HUES6 (cell line): ENCODE measurements around the gene MEAF6.

Source experiments
- H3K27ac ChIP-seq: 2 replicates; pipeline ENCODE4 v1.7.0; 2013; ENCODE audit warnings: low read depth, mild to moderate bottlenecking, low read length, inconsistent platforms
- H3K27me3 ChIP-seq: 2 replicates; pipeline ENCODE4 v1.6.1; 2013; ENCODE audit warnings: low read length; ENCODE audit not compliant: control insufficient read depth, insufficient read depth
- H3K36me3 ChIP-seq: 2 replicates; pipeline ENCODE4 v1.6.1; 2013; ENCODE audit warnings: low read length; ENCODE audit not compliant: control insufficient read depth, insufficient read depth
- H3K4me1 ChIP-seq: 2 replicates; pipeline ENCODE4 v1.6.1; 2013; ENCODE audit warnings: low read length; ENCODE audit not compliant: control insufficient read depth, insufficient read depth
- H3K4me3 ChIP-seq: 2 replicates; pipeline ENCODE4 v1.5.1; 2013; ENCODE audit warnings: low read depth, low read length
- H3K9ac ChIP-seq: one replicate; pipeline ENCODE4 v1.6.1; 2013; ENCODE audit warnings: mild to moderate bottlenecking, low read length
- H3K9me3 ChIP-seq: 2 replicates; pipeline ENCODE4 v1.6.1; 2013; ENCODE audit warnings: low read depth, low read length; ENCODE audit not compliant: control insufficient read depth, insufficient read depth

Gene MEAF6

GRCh38 chr1:37471345-37472231, 43.0 kb downstream of the MEAF6 start:
- H3K4me1 ChIP-seq, result peaks cover 45% of the 10 kb centered on the region
- peak overlapping the region; percentile 53; the same call in 1 of the 2 replicates for H3K27ac ChIP-seq

GRCh38 chr1:37469386-37469785, 45.2 kb downstream of the MEAF6 start:
- no peaks in the 10 kb centered on the region for H3K9me3 ChIP-seq
- no peaks in the 10 kb centered on the region for H3K36me3 ChIP-seq
- no peak overlapping the region for H3K9ac ChIP-seq
- peaks cover 13% of the 10 kb centered on the region for H3K27me3 ChIP-seq
- no peak overlapping the region for H3K4me3 ChIP-seq
- peaks cover 27% of the 10 kb centered on the region for H3K4me1 ChIP-seq
- no peak overlapping the region for H3K27ac ChIP-seq

More at GRCh38 chr1:37471345-37472231, 43.0 kb downstream of the MEAF6 start:
- peak overlapping the region; percentile 66 for H3K9ac ChIP-seq
- H3K36me3 ChIP-seq, result peaks cover 9% of the 10 kb centered on the region
- H3K4me3 ChIP-seq, result peak overlapping the region; percentile 26; the same call in 1 of the 2 replicates
- no peaks in the 10 kb centered on the region for H3K9me3 ChIP-seq
- peaks cover 13% of the 10 kb centered on the region for H3K27me3 ChIP-seq

- Histone ChIP-seq H3K4me1 (peaks cover 18% of the 10 kb centered on the region), H3K27me3 (peaks cover 2% of the 10 kb centered on the region), H3K36me3 (no peaks in the 10 kb centered on the region), H3K4me3 (no peak overlapping the region), H3K9me3 (no peaks in the 10 kb centered on the region), H3K27ac (no peak overlapping the region), H3K9ac (no peak overlapping the region)
Measured at GRCh38 chr1:37468037-37468436, 46.5 kb downstream of the MEAF6 start.

- Histone ChIP-seq H3K36me3 (no peaks in the 10 kb centered on the region), H3K27me3 (no peaks in the 10 kb centered on the region), H3K4me3 (no peak overlapping the region), H3K9ac (no peak overlapping the region), H3K27ac (no peak overlapping the region), H3K4me1 (no peaks in the 10 kb centered on the region), H3K9me3 (no peaks in the 10 kb centered on the region)
Measured at GRCh38 chr1:37465593-37466517, 48.7 kb downstream of the MEAF6 start.

GRCh38 chr1:37464443-37464842, 50.1 kb downstream of the MEAF6 start:
- Histone ChIP-seq H3K27me3 (no peaks in the 10 kb centered on the region), H3K4me1 (no peaks in the 10 kb centered on the region), H3K4me3 (no peak overlapping the region), H3K9me3 (no peaks in the 10 kb centered on the region), H3K27ac (no peak overlapping the region), H3K36me3 (no peaks in the 10 kb centered on the region), H3K9ac (no peak overlapping the region)

GRCh38 chr1:37461698-37462436, 52.7 kb downstream of the MEAF6 start:
- no peaks in the 10 kb centered on the region for H3K4me1 ChIP-seq
- no peaks in the 10 kb centered on the region for H3K9me3 ChIP-seq
- H3K36me3 ChIP-seq, result no peaks in the 10 kb centered on the region
- no peak overlapping the region for H3K9ac ChIP-seq
- H3K4me3 ChIP-seq, result no peak overlapping the region
- H3K27me3 ChIP-seq, result no peaks in the 10 kb centered on the region
- H3K27ac ChIP-seq, result no peak overlapping the region

GRCh38 chr1:37458551-37458950, 56.0 kb downstream of the MEAF6 start:
- H3K27me3 ChIP-seq, result no peaks in the 10 kb centered on the region
- H3K27ac ChIP-seq, result no peak overlapping the region
- no peaks in the 10 kb centered on the region for H3K36me3 ChIP-seq
- no peak overlapping the region for H3K4me3 ChIP-seq
- H3K9ac ChIP-seq, result no peak overlapping the region
- peaks cover 5% of the 10 kb centered on the region; the same call in 1 of the 2 replicates for H3K4me1 ChIP-seq
- no peaks in the 10 kb centered on the region for H3K9me3 ChIP-seq

- H3K9ac ChIP-seq, result no peak overlapping the region
- H3K36me3 ChIP-seq, result no peaks in the 10 kb centered on the region
- no peak overlapping the region for H3K27ac ChIP-seq
- H3K9me3 ChIP-seq, result no peaks in the 10 kb centered on the region
- H3K4me3 ChIP-seq, result no peak overlapping the region
- peaks cover 13% of the 10 kb centered on the region for H3K4me1 ChIP-seq
- no peaks in the 10 kb centered on the region for H3K27me3 ChIP-seq
Measured at GRCh38 chr1:37456614-37457013, 58.0 kb downstream of the MEAF6 start.

- Histone ChIP-seq H3K4me1 (peaks cover 13% of the 10 kb centered on the region), H3K27me3 (no peaks in the 10 kb centered on the region), H3K9ac (no peak overlapping the region), H3K9me3 (no peaks in the 10 kb centered on the region), H3K4me3 (no peak overlapping the region), H3K36me3 (no peaks in the 10 kb centered on the region), H3K27ac (no peak overlapping the region)
Measured at GRCh38 chr1:37455516-37455915, 59.0 kb downstream of the MEAF6 start.

GRCh38 chr1:37453647-37454046, 60.9 kb downstream of the MEAF6 start:
- H3K27ac ChIP-seq, result no peak overlapping the region
- no peak overlapping the region for H3K9ac ChIP-seq

More at GRCh38 chr1:37453647-37454046, 60.9 kb downstream of the MEAF6 start:
- no peaks in the 10 kb centered on the region for H3K9me3 ChIP-seq
- H3K4me3 ChIP-seq, result no peak overlapping the region
- H3K36me3 ChIP-seq, result no peaks in the 10 kb centered on the region
- H3K4me1 ChIP-seq, result peaks cover 32% of the 10 kb centered on the region
- H3K27me3 ChIP-seq, result peaks cover 5% of the 10 kb centered on the region; the same call in 1 of the 2 replicates
